Measurements from ENCODE around the gene NAP1L1.

GRCh38 chr12:76012644-76013043 lies 71.8 kb downstream of the NAP1L1 start:
- TF ChIP-seq CTCF (IDR thresholded peaks at IDR 0.05; ENCODE audit: low read length): no peak
- TF ChIP-seq EZH2 (IDR thresholded peaks at IDR 0.05; ENCODE audit: borderline replicate concordance, low read length): no peak

All from OCI-LY1 (cell line).